ENCODE data around the gene GNG13. TPM values are rescaled to one million over a fixed set of nuclear protein-coding genes. Genes with fewer than 3 reads are reported as not detected.

Gene GNG13
- total RNA-seq, 3 donors from 2014 or later: 0.31 to 1.0 TPM; not detected in 1

GRCh38 chr16:768428-768827 is 32.1 kb downstream of the GNG13 start:
- intact Hi-C loops (cut with DNase I, micrococcal nuclease): no loop called here
- DNase-seq: no peak
- H3K36me3 ChIP-seq (ENCODE audit: low read depth): no peaks in the 10 kb centered on the region
- no peak for ATAC-seq
- TF ChIP-seq CTCF (IDR thresholded peaks at IDR 0.05): no peak
- H3K4me1 ChIP-seq (ENCODE audit: low read depth): no peaks in the 10 kb centered on the region
- no peak overlapping the region for H3K4me3 ChIP-seq
- no peaks in the 10 kb centered on the region for H3K9me3 ChIP-seq

GRCh38 chr16:767743-768235 is 32.7 kb downstream of the GNG13 start:
- Histone ChIP-seq H3K4me1 (ENCODE audit: low read depth) (no peaks in the 10 kb centered on the region), H3K9me3 (no peaks in the 10 kb centered on the region), H3K36me3 (ENCODE audit: low read depth) (no peaks in the 10 kb centered on the region), H3K4me3 (no peak overlapping the region)
- intact Hi-C loops (cut with DNase I, micrococcal nuclease): no loop called here
- ATAC-seq (no peak), DNase-seq (no peak)
- no peak for TF ChIP-seq CTCF (IDR thresholded peaks at IDR 0.05)

GRCh38 chr16:766820-767640 is 33.5 kb downstream of the GNG13 start:
- intact Hi-C loops (cut with DNase I, micrococcal nuclease): no loop called here
- ATAC-seq: no peak

GRCh38 chr16:766008-766819 is 34.3 kb downstream of the GNG13 start:
- no peaks in the 10 kb centered on the region for H3K36me3 ChIP-seq (ENCODE audit: low read depth)
- H3K4me3 ChIP-seq: no peak overlapping the region
- no peak for ATAC-seq
- no peaks in the 10 kb centered on the region for H3K9me3 ChIP-seq
- no peaks in the 10 kb centered on the region for H3K4me1 ChIP-seq (ENCODE audit: low read depth)
- intact Hi-C loops (cut with DNase I, micrococcal nuclease): no loop called here
- no peak for DNase-seq
- no peak for TF ChIP-seq CTCF (IDR thresholded peaks at IDR 0.05)

More at GRCh38 chr16:766820-767640, 33.5 kb downstream of the GNG13 start:
- DNase-seq: no peak
- Histone ChIP-seq H3K4me3 (no peak overlapping the region), H3K36me3 (ENCODE audit: low read depth) (no peaks in the 10 kb centered on the region), H3K4me1 (ENCODE audit: low read depth) (no peaks in the 10 kb centered on the region), H3K9me3 (no peaks in the 10 kb centered on the region)
- no peak for TF ChIP-seq CTCF (IDR thresholded peaks at IDR 0.05)

GRCh38 chr16:765488-765865 is 35.1 kb downstream of the GNG13 start:
- DNase-seq (no peak), ATAC-seq (no peak)
- Histone ChIP-seq H3K4me1 (ENCODE audit: low read depth) (no peaks in the 10 kb centered on the region), H3K4me3 (no peak overlapping the region), H3K36me3 (ENCODE audit: low read depth) (no peaks in the 10 kb centered on the region), H3K9me3 (no peaks in the 10 kb centered on the region)
- TF ChIP-seq CTCF (IDR thresholded peaks at IDR 0.05): no peak
- intact Hi-C loops (cut with DNase I, micrococcal nuclease): no loop called here

Data from mucosa of descending colon (tissue), 3 donors.